NB4 (cell line): ENCODE measurements around the gene KRTAP5-9.
"Not testable (repeated sequence)": the region's sequence is repeated elsewhere in the genome, so short reads cannot be mapped to it uniquely, and the experiment has no call there.

ENCODE experiments used
- DNase-seq: peaks from one replicate; pipeline ENCODE4 v3.0.0; 2010; ENCODE audit warnings: low read depth
- H3K4me3 ChIP-seq: one replicate; pipeline ENCODE4 v1.5.1; 2011; ENCODE audit warnings: mild to moderate bottlenecking, low read depth, low read length, moderate library complexity
- MYC ChIP-seq: IDR thresholded peaks from 2 replicates; pipeline ENCODE4 v1.6.1; 2011; ENCODE audit warnings: low read depth, low read length
- POLR2A ChIP-seq: IDR thresholded peaks from 2 replicates; pipeline ENCODE4 v1.6.1; 2011; ENCODE audit warnings: mild to moderate bottlenecking; ENCODE audit not compliant: insufficient read length; ENCODE audit errors: extremely low read depth
- TF ChIP-seq, protein P1 (sequence below): IDR thresholded peaks from one replicate; pipeline ENCODE4 v1.5.1; 2012; ENCODE audit warnings: low read depth, low read length
- TF ChIP-seq, protein P2 (sequence below): IDR thresholded peaks from 2 replicates; pipeline ENCODE4 v1.6.1; 2011; ENCODE audit warnings: low read depth, low read length

The KRTAP5-9 gene

DNA sequence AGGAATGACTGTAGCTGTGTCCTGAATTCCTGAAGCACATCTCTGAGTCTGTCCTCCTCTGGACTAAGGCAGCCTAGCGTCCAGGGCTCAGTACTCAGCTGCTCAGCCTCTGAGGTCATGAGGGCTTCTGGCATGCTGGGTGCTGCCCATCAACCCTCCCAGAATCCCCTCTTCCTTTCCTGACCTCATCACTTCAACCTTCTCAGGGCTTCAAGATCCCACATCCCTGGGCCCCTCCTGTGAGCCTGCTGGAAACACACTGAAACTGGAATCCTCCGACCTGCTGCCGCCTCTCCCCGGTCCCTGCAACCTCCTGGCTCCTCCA lies 9.6 kb upstream of the KRTAP5-9 start:
- no peak for DNase-seq
- TF ChIP-seq, protein P1, sequence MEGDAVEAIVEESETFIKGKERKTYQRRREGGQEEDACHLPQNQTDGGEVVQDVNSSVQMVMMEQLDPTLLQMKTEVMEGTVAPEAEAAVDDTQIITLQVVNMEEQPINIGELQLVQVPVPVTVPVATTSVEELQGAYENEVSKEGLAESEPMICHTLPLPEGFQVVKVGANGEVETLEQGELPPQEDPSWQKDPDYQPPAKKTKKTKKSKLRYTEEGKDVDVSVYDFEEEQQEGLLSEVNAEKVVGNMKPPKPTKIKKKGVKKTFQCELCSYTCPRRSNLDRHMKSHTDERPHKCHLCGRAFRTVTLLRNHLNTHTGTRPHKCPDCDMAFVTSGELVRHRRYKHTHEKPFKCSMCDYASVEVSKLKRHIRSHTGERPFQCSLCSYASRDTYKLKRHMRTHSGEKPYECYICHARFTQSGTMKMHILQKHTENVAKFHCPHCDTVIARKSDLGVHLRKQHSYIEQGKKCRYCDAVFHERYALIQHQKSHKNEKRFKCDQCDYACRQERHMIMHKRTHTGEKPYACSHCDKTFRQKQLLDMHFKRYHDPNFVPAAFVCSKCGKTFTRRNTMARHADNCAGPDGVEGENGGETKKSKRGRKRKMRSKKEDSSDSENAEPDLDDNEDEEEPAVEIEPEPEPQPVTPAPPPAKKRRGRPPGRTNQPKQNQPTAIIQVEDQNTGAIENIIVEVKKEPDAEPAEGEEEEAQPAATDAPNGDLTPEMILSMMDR, result no peak
- TF ChIP-seq MYC (no peak), POLR2A (no peak)
- TF ChIP-seq, protein P2, sequence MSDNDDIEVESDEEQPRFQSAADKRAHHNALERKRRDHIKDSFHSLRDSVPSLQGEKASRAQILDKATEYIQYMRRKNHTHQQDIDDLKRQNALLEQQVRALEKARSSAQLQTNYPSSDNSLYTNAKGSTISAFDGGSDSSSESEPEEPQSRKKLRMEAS, result no peak
- no peak overlapping the region for H3K4me3 ChIP-seq

DNA sequence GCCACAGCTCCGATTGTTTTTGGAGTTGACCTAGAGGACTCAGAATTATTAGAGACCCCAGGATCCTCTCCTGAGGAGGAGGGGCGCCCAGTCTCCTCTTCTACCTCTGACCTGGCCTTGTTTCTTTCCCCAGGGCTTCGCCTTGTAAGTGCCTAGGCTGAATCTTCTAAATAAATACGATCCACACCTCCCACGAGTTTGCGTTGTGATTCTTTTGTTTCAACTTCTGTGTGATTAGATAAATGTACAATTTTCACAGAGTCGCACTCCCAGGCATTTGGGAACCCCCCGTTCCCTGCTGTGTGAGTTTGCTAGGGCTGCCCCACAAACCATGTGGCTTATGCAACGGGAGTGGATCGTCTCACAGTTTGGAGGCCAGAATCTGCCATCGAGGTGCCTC lies 9.2 kb upstream of the KRTAP5-9 start:
- H3K4me3 ChIP-seq, result no peak overlapping the region
- TF ChIP-seq, protein P1, result no peak

DNA sequence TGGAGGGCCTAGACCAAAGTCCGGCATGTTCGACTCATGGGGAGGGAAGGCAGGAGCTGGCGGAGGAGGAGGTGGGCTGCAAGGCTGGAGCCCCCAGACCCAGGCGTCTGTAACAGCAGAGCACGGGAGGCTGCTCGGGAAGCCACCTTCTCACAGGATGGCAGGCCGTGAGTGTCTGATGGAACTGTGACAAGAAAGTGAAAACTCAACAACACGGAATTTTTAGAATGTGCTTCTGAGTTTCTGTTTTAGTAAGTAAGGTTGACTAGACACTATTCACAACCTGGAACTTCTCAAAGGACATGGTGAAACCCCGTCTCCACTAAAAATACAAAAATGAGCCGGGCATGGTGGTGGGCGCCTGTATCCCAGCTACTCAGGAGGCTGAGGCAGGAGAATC lies 8.2 kb upstream of the KRTAP5-9 start:
- DNase-seq, H3K4me3 ChIP-seq: not testable (repeated sequence)

More for the DNA sequence above, 9.2 kb upstream of the KRTAP5-9 start:
- DNase-seq, result no peak

DNA sequence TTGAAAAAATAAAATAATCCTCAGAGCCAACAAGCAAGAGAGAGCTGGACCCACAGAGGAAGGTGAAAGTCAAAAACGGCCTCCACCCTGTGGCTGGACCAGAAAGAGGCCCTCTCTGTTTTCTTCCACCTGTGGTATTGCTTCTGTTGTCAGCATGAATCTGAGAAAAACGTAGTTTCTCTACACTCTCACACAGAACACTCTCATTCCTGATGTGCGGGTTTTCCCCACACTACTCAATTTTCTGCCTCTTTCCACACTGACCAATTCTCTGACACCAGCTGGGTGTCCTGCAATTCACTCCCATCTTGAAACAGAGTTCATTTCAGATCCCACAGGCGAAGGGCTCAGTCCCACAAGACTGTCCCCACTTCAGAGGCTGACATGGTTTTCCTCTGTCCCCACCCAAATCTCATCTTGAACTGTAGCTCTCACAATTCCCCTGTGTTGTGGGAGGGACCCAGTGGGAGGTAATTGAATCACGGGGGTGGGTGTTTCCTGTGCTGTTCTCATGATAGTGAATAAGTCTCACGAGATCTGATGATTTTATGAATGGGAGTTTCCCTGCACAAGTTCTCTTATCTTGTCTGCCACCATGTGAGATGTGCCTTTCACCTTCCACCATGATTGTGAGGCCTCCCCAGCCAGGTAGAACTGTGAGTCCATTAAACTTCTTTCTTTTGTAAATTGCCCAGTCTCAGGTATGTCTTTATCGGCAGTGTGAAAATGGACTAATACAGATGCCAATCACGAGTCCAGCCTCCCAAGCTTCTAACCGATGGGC lies 7.5 kb upstream of the KRTAP5-9 start:
- not testable (repeated sequence) for DNase-seq, H3K4me3 ChIP-seq

DNA sequence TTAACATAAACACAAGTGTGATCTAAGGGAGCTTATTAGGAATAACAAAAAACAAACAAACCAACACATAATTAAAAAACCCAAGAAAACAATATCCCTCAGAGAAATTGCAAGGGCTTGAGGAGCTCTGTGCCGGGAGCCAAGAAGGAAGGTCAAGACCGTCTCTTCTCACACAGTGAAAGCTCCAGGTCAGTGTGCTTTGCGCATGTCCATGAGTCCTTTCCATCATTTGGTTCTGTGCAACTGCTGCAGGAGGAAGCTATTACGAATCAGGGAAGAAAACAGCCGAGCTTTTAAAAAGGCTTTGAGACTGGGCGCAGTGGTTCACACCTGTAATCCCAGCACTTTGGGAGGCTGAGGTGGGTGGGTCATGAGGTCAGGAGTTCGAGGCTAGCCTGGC lies 5.8 kb upstream of the KRTAP5-9 start:
- TF ChIP-seq, protein P1, result no peak
- TF ChIP-seq, protein P2, result no peak
- TF ChIP-seq MYC (no peak), POLR2A (no peak)
- H3K4me3 ChIP-seq, result no peak overlapping the region
- DNase-seq, result no peak

DNA sequence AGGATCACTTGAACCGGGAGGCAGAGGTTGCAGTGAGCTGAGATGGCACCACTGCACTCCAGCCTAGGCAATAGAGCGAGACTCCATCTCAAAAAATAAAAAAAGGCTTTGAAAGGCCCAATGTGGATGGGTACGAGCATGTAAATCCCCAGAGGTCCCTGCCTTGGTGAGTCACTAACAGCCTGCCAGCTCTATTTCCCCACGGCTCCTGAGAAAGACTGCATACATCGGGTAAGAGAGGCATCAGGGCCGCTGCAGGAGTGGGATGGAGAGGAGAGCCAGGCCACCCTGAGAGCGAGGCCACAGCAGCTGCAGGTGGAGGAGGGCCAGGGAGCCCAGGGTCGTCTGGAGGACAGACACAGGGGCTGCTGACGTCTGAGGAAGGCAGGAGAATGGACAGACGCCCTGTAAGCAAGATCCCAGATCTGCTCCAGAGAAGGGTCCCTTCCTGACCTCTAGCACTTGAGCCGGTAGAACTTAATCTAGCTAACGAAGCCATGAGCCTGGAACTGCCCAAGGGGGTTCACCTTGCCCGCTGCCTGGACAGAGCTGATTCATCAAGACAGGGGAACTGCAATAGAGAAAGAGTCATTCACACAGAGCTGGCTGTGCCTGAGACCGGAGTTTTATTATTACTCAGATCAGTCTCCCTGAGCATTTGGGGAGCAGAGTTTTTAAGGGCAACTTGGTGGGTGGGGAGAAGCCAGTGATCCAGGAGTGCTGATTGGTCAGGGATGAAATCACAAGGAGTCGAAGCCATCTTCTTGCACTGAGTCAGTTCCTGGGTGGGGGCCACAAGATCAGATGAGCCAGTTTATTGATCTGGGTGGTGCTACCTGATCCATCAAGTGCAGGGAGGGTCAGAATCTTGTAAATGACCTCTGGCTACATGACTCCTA lies 5.1 kb upstream of the KRTAP5-9 start:
- no peak overlapping the region for H3K4me3 ChIP-seq
- TF ChIP-seq, protein P2, result no peak
- TF ChIP-seq MYC, result no peak
- TF ChIP-seq POLR2A, result no peak
- TF ChIP-seq, protein P1, result no peak
- DNase-seq, result peak; percentile 73

DNA sequence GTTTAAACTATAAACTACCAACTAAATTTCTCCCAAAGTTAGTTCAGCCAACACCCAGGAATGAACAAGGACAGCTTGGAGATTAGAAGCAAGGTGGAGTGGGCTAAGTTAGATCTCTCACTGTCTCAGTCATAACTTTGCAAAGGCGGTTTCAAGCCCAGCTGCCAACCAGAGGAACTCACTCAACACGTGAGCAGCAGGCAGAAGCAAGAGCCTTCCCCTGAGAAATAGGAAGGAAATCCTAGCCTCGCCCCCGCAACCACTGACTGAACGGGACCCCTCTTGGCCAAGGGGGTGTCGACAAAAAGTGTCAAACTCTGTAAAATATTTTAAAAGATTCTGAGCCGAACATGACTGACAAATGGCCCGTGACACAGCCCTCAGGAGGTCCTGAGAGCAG lies 4.4 kb upstream of the KRTAP5-9 start:
- DNase-seq, result peak; percentile 84
- TF ChIP-seq, protein P2, result peak; percentile 81
- TF ChIP-seq POLR2A (no peak), MYC (0 out of 2 replicates have a peak, but pooled peaks have one; percentile 42)
- H3K4me3 ChIP-seq, result no peak overlapping the region
